Brain microvascular endothelial cell (primary cell): ENCODE measurements around the gene HES7.

ENCODE experiments used
- DNase-seq: peaks from one replicate; pipeline ENCODE4 v3.0.0-alpha.2; 2020
- H3K27ac ChIP-seq: fragments of 250-450 bp; sonication (Bioruptor Pico); 2 replicates; pipeline ENCODE4 v1.5.1; 2020; ENCODE audit warnings: mild to moderate bottlenecking, moderate library complexity
- H3K27me3 ChIP-seq: fragments of 250-450 bp; sonication (Bioruptor Pico); replicated peaks from 2 replicates; pipeline ENCODE4 v1.5.1; 2020; ENCODE audit warnings: mild to moderate bottlenecking
- H3K36me3 ChIP-seq: fragments of 250-450 bp; sonication (Bioruptor Pico); replicated peaks from 2 replicates; pipeline ENCODE4 v1.5.1; 2020; ENCODE audit warnings: mild to moderate bottlenecking
- H3K4me3 ChIP-seq: 2 replicates; pipeline ENCODE4 v1.5.1; 2011; ENCODE audit warnings: low read depth, mild to moderate bottlenecking, control low read depth, low read length, moderate library complexity
- CTCF ChIP-seq: IDR thresholded peaks from 2 replicates; pipeline ENCODE4 v1.5.1; 2011; ENCODE audit warnings: low read depth, mild to moderate bottlenecking, moderate library complexity, low read length, control low read depth, inconsistent platforms; ENCODE audit errors: missing control alignments
- in situ Hi-C: cut with HindIII; loops from 2 replicates; pipeline ENCODE4 v1.10.0; 2017; ENCODE audit warnings: low sequenced_read_pairs, low pct_ligation_motif_present

HES7 gene

GRCh38 chr17:8146381-8147140, 22.7 kb upstream of the HES7 start:
- in situ Hi-C loops, result no loop called here
- no peak for TF ChIP-seq CTCF
- Histone ChIP-seq H3K36me3 (peaks cover 77% of the 10 kb centered on the region), H3K4me3 (no peak overlapping the region), H3K27me3 (no peaks in the 10 kb centered on the region), H3K27ac (no peak overlapping the region)
- no peak for DNase-seq

GRCh38 chr17:8145811-8146210, 21.9 kb upstream of the HES7 start:
- in situ Hi-C loops, result no loop called here
- no peak for TF ChIP-seq CTCF

DNA sequence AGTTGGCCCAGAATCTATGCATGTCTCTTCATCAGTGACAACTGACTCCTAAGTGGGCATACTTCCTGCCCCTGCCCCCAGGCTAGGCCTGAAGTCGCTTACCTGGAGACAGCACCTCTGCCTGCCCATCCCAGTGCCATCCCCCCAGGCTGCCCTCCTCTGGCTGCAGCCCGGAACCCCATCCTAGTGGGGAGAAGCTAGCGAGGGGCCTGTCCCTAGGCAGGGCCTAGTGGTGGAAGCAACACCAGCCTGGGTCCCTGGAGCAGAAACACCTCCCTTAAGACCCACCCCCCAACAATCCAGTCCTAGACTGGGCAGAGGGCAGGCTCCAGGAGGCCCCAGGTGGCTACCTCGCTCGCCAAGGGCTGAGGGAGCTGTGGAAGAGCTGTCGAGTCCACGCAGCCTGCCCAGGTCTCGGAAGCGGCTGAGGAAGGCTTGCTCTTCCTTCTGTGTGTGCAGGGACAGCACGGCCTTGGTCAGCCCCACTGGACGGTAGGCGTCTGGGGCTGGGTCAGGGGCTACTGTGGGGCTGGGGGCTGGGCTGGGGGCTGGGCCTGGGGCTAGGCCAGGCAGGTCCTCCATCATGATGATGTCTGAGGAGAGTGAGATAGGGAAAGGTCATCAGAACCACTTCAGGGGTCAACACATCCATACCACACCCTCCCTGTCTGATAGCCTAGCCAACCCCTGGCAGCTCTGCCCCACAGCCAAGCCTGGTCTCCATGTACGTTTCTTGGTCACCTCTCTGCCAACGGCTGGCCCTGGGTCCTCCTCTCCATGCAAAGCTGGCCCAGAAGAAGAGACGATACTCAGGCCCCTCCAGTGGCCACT, 20.7 kb upstream of the HES7 start:
- no peak for TF ChIP-seq CTCF
- no peak overlapping the region for H3K27ac ChIP-seq
- in situ Hi-C loops, result no loop called here
- H3K27me3 ChIP-seq, result no peaks in the 10 kb centered on the region
- no peak for DNase-seq
- no peak overlapping the region for H3K4me3 ChIP-seq
- peaks cover 83% of the 10 kb centered on the region for H3K36me3 ChIP-seq

More at GRCh38 chr17:8145811-8146210, 21.9 kb upstream of the HES7 start:
- no peak overlapping the region for H3K27ac ChIP-seq
- peaks cover 83% of the 10 kb centered on the region for H3K36me3 ChIP-seq
- no peaks in the 10 kb centered on the region for H3K27me3 ChIP-seq
- no peak overlapping the region for H3K4me3 ChIP-seq
- no peak for DNase-seq

DNA sequence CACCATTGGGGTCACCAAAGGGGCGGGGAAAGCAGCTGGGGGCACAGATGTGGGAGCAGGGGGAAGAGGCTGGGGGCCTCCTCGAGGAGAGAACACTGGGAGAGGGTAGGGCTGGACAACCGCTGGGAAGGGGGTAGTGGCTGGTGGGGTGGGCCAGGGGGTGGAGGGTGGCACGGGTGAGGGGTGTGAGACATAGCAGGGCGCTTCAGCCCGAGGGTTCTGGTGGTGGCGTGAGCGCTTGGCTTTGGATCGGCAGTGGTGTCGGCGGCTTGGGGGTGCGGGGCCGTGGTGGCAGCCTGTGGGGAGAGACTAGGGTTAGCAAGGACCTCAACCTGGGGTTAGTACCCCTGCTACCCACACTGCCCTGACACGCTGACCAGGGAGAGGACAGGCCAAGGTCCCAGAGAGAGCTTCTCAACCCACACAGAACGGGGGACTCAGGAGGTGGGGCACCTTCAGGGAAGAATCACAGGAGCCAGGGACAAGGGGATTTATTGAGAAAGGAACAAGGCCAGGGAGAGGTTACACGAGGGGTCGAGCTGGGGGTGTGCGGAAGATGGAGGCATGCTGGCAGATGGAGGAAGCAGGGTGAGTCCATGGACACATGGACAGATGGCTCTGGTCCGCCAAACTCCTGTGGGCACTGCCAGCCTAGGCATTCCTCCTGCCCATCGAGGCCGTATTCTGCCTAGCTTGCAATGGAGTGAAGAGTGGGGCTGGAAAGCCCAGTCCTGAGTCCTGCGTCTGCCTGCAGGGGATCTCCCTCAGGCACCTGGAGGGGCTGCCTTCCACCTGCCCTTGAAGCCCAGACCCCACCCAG, 19.9 kb upstream of the HES7 start:
- no peak overlapping the region for H3K27ac ChIP-seq
- H3K36me3 ChIP-seq, result peaks cover 78% of the 10 kb centered on the region
- DNase-seq, result no peak

More for the DNA sequence above, 19.9 kb upstream of the HES7 start:
- no peak overlapping the region for H3K4me3 ChIP-seq
- TF ChIP-seq CTCF, result no peak
- H3K27me3 ChIP-seq, result no peaks in the 10 kb centered on the region
- in situ Hi-C loops, result no loop called here
